Thoracic aorta (tissue), 2 donors: ENCODE data around the gene PAGE1. TPM values are rescaled to one million over a fixed set of nuclear protein-coding genes. Genes with fewer than 3 reads are reported as not detected.

Experiments
- ATAC-seq: fragments of 150-250 bp; one replicate; pipeline ENCODE4 v1.8.0; 2017; ENCODE audit warnings: low read depth; ENCODE audit not compliant: insufficient number of reproducible peaks, low FRiP score
- DNase-seq: peaks from one replicate; pipeline ENCODE4 v3.0.0-alpha.2; 2020; ENCODE audit warnings: low spot score
- H3K27ac ChIP-seq, 2 donors: fragments of 200-600 bp; sonication (generic); 1 replicate in 1 of 2; 2 replicates in 1 of 2; pipeline ENCODE4 v1.5.1; 2016; ENCODE audit warnings: mild to moderate bottlenecking in 2 of 2, moderate library complexity in 2 of 2
- H3K27me3 ChIP-seq: fragments of 200-600 bp; sonication (generic); replicated peaks from 2 replicates; pipeline ENCODE4 v1.6.0; 2016; ENCODE audit warnings: mild to moderate bottlenecking; ENCODE audit not compliant: insufficient read depth
- H3K36me3 ChIP-seq: fragments of 200-600 bp; sonication (generic); one replicate; pipeline ENCODE4 v1.5.1; 2016
- H3K4me1 ChIP-seq, 2 donors: fragments of 200-600 bp; sonication (generic); 1 replicate in 1 of 2; 2 replicates in 1 of 2; pipeline versions ENCODE4 v1.5.1 to v1.6.0; 2016; ENCODE audit warnings: low read depth in 2 of 2, mild to moderate bottlenecking in 1 of 2; ENCODE audit not compliant: control insufficient read depth in 1 of 2
- H3K4me3 ChIP-seq: fragments of 200-600 bp; sonication (generic); 2 replicates; pipeline ENCODE4 v1.5.1; 2016; ENCODE audit warnings: mild to moderate bottlenecking
- H3K9me3 ChIP-seq: fragments of 200-600 bp; sonication (generic); 2 replicates; pipeline ENCODE4 v1.5.1; 2016
- total RNA-seq, 2 donors: library from RNA; depleted of rRNA; stranded (reverse); fragments of >200 nt; gene quantifications; one replicate each; pipeline versions ENCODE4 v1.1.0 to v1.2.3, GENCODE V29; 2016
- TF ChIP-seq, protein P1 (sequence below): fragments of 200-600 bp; sonication (generic); IDR thresholded peaks from one replicate; pipeline ENCODE4 v1.5.1; 2019; ENCODE audit warnings: antibody characterized with exemption

PAGE1 gene
- total RNA-seq, 2 donors from 2014 or later, result not detected

DNA sequence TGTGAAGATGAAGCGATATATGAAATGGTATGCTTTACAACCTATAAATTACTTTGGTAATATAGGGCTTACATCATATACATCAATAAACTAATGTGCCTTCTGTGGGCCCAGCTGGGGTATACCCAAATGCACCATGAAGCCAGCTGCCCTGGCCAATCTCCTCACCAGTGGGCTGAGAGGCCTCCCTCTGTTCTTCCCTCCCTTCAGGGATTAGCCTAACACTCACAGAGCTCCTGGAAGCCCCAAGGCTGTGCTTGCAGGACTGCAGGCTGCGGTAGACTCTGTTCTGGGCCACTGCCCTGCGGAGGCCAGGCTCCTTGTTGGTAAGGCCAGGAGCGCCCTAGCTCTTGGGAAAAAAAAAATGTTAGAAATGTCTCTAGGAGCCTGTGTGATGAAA lies 33.9 kb downstream of the PAGE1 start:
- ATAC-seq, result no peak
- H3K4me3 ChIP-seq, result no peak overlapping the region

GRCh38 chrX:49659771-49660170 lies 36.0 kb downstream of the PAGE1 start:
- TF ChIP-seq, protein P1, sequence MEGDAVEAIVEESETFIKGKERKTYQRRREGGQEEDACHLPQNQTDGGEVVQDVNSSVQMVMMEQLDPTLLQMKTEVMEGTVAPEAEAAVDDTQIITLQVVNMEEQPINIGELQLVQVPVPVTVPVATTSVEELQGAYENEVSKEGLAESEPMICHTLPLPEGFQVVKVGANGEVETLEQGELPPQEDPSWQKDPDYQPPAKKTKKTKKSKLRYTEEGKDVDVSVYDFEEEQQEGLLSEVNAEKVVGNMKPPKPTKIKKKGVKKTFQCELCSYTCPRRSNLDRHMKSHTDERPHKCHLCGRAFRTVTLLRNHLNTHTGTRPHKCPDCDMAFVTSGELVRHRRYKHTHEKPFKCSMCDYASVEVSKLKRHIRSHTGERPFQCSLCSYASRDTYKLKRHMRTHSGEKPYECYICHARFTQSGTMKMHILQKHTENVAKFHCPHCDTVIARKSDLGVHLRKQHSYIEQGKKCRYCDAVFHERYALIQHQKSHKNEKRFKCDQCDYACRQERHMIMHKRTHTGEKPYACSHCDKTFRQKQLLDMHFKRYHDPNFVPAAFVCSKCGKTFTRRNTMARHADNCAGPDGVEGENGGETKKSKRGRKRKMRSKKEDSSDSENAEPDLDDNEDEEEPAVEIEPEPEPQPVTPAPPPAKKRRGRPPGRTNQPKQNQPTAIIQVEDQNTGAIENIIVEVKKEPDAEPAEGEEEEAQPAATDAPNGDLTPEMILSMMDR, result no peak
- Histone ChIP-seq H3K27ac (no peak overlapping the region), H3K9me3 (no peaks in the 10 kb centered on the region), H3K27me3 (no peaks in the 10 kb centered on the region), H3K36me3 (no peaks in the 10 kb centered on the region), H3K4me1 (no peaks in the 10 kb centered on the region), H3K4me3 (no peak overlapping the region)
- ATAC-seq (no peak), DNase-seq (no peak)

More for the DNA sequence above, 33.9 kb downstream of the PAGE1 start:
- Histone ChIP-seq H3K27ac (no peak overlapping the region), H3K4me1 (no peaks in the 10 kb centered on the region), H3K36me3 (no peaks in the 10 kb centered on the region), H3K27me3 (no peaks in the 10 kb centered on the region), H3K9me3 (no peaks in the 10 kb centered on the region)
- DNase-seq, result no peak
- TF ChIP-seq, protein P1, result no peak

DNA sequence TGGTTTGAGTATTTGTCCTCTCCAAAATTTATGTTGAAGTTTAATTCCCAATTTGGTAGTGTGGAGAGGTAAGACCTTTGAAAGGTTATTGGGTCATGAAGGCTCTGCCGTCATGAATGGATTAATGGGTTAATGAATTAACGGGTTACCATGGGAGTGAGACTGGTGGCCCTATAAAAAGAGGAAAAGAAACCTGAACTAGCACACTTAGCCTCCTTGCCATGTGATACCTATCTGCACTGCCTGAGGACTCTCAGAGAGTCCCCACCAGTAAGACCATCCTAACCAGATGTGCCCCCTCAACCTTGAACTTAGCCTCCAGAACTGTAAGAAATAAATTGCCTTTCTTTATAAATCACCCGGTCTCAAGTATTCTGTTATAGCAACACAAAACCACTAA lies 39.3 kb downstream of the PAGE1 start:
- H3K9me3 ChIP-seq, result no peaks in the 10 kb centered on the region
- no peak overlapping the region for H3K27ac ChIP-seq
- TF ChIP-seq, protein P1, result no peak
- H3K4me3 ChIP-seq, result no peak overlapping the region
- ATAC-seq (no peak), DNase-seq (no peak)
- H3K4me1 ChIP-seq, result no peaks in the 10 kb centered on the region
- H3K27me3 ChIP-seq, result no peaks in the 10 kb centered on the region
- no peaks in the 10 kb centered on the region for H3K36me3 ChIP-seq

GRCh38 chrX:49644991-49645637 lies 50.7 kb downstream of the PAGE1 start:
- H3K36me3 ChIP-seq, result no peaks in the 10 kb centered on the region
- ATAC-seq, result no peak
- H3K4me3 ChIP-seq, result no peak overlapping the region
- no peaks in the 10 kb centered on the region for H3K9me3 ChIP-seq
- no peak for DNase-seq
- no peaks in the 10 kb centered on the region for H3K27me3 ChIP-seq
- TF ChIP-seq, protein P1, result no peak
- no peak overlapping the region for H3K27ac ChIP-seq
- no peaks in the 10 kb centered on the region for H3K4me1 ChIP-seq

Other genes with a start within 250 kb of the PAGE1 start
- gene GAGE12C, start 163.8 kb downstream of the PAGE1 start, total RNA-seq, result not detected
- not detected for gene GAGE12D, start 154.3 kb downstream of the PAGE1 start, total RNA-seq
- not detected for gene GAGE12E, start 144.7 kb downstream of the PAGE1 start, total RNA-seq
- gene GAGE12F, start 135.1 kb downstream of the PAGE1 start, total RNA-seq, result not detected
- gene GAGE12G, start 125.6 kb downstream of the PAGE1 start, total RNA-seq, result not detected
- gene GAGE12H, start 116.0 kb downstream of the PAGE1 start, total RNA-seq, result not detected
- gene GAGE2A, start 106.5 kb downstream of the PAGE1 start, total RNA-seq, result not detected
- gene GAGE1, start 97.0 kb downstream of the PAGE1 start, total RNA-seq, result not detected
- gene PAGE4, start 133.3 kb upstream of the PAGE1 start, total RNA-seq, result not detected
- gene USP27X, start 183.5 kb upstream of the PAGE1 start, total RNA-seq, result 1 to 10 TPM; 2.3 to 2.6 TPM
- gene CLCN5, start 226.6 kb upstream of the PAGE1 start, total RNA-seq, result 1 to 10 TPM; 6.3 to 9.6 TPM